Measurements from ENCODE around the gene TMEM178B.

TMEM178B gene

DNA sequence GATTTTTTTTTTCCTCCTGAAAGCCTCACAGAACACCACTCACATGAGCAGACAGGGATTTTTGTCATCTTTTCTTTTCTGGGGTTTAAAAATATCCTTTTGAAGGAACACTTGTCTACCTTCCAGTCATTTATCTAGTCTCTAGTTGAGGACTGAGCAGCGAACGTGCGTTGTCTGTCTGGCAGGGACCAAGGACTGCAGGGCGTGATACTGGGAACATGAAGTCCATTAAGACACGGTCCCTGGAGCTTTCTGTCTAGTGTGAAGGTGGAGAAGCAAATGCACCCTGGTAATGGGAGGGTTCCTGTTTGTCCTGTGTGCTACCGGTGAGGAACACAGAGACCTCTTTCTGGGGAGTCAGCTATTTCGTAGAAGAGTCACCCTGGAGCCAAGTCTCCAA is 207.4 kb downstream of the TMEM178B start:
- Histone ChIP-seq H3K27me3 (ENCODE audit: control insufficient read depth, low read length) (no peaks in the 10 kb centered on the region), H3F3A (ENCODE audit: control insufficient read depth, insufficient read depth) (no peaks in the 10 kb centered on the region), H3K4me3 (ENCODE audit: low read length) (no peak overlapping the region), H3K27ac (ENCODE audit: low read depth, low read length) (no peak overlapping the region), H3K9me2 (replicated peaks; ENCODE audit: control insufficient read depth, low read length) (no peaks in the 10 kb centered on the region), H3K4me2 (ENCODE audit: low read length) (no peak overlapping the region), H3K4me1 (ENCODE audit: control insufficient read depth, low read length) (no peaks in the 10 kb centered on the region), H3K9me3 (ENCODE audit: control insufficient read depth, insufficient read depth, low read length) (no peaks in the 10 kb centered on the region), H3K36me3 (ENCODE audit: control insufficient read depth, low read length) (no peaks in the 10 kb centered on the region), H3K79me2 (ENCODE audit: control insufficient read depth, low read length) (no peaks in the 10 kb centered on the region), H4K20me1 (ENCODE audit: control insufficient read depth, insufficient read depth, low read depth, low read length) (no peaks in the 10 kb centered on the region)
- TF ChIP-seq CTCF (IDR thresholded peaks at IDR 0.05; ENCODE audit: low read depth, low read length, poor library complexity, severe bottlenecking) (no peak), EZH2phosphoT487 (IDR thresholded peaks at IDR 0.05; ENCODE audit: borderline replicate concordance, low read length) (no peak)

DNA sequence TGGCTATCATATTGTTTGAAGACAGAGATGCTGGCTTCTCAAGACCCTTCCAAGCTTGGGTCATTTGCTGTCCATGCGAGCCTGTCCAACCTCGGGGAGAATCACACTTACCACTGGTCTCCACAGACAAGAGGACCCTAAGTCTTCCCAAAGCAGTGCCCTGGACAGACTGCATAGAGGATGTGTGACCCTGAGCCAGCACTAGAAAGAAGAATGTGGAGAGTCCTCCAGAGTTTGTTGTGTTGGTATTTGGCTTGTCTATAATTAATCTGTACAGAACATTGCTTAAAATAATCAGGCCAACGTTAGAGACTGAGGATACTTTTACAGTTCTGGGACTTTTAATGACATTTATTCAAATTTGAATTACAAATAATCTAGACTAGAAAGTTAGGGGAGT is 212.7 kb downstream of the TMEM178B start:
- no peaks in the 10 kb centered on the region for H3K9me3 ChIP-seq (ENCODE audit: control insufficient read depth, insufficient read depth, low read length)
- H3K79me2 ChIP-seq (ENCODE audit: control insufficient read depth, low read length), result no peaks in the 10 kb centered on the region
- no peaks in the 10 kb centered on the region for H3K36me3 ChIP-seq (ENCODE audit: control insufficient read depth, low read length)
- no peaks in the 10 kb centered on the region for H3F3A ChIP-seq (ENCODE audit: control insufficient read depth, insufficient read depth)
- 0 out of 2 replicates have a peak, but pooled peaks cover 3% of the 10 kb centered on the region for H3K27me3 ChIP-seq (ENCODE audit: control insufficient read depth, low read length)
- H3K9me2 ChIP-seq (replicated peaks; ENCODE audit: control insufficient read depth, low read length), result no peaks in the 10 kb centered on the region
- H3K27ac ChIP-seq (ENCODE audit: low read depth, low read length), result no peak overlapping the region
- H4K20me1 ChIP-seq (ENCODE audit: control insufficient read depth, insufficient read depth, low read depth, low read length), result no peaks in the 10 kb centered on the region
- peaks cover 6% of the 10 kb centered on the region for H3K4me1 ChIP-seq (ENCODE audit: control insufficient read depth, low read length)
- TF ChIP-seq EZH2phosphoT487 (IDR thresholded peaks at IDR 0.05; ENCODE audit: borderline replicate concordance, low read length) (no peak), CTCF (IDR thresholded peaks at IDR 0.05; ENCODE audit: low read depth, low read length, poor library complexity, severe bottlenecking) (no peak)
- no peak overlapping the region for H3K4me2 ChIP-seq (ENCODE audit: low read length)
- no peak overlapping the region for H3K4me3 ChIP-seq (ENCODE audit: low read length)

GRCh38 chr7:141287936-141288335 is 214.1 kb downstream of the TMEM178B start:
- no peak for TF ChIP-seq CTCF (IDR thresholded peaks at IDR 0.05; ENCODE audit: low read depth, low read length, poor library complexity, severe bottlenecking)
- no peak for TF ChIP-seq EZH2phosphoT487 (IDR thresholded peaks at IDR 0.05; ENCODE audit: borderline replicate concordance, low read length)
- no peaks in the 10 kb centered on the region for H3F3A ChIP-seq (ENCODE audit: control insufficient read depth, insufficient read depth)
- H3K27ac ChIP-seq (ENCODE audit: low read depth, low read length), result no peak overlapping the region
- no peaks in the 10 kb centered on the region for H3K9me2 ChIP-seq (replicated peaks; ENCODE audit: control insufficient read depth, low read length)
- H3K27me3 ChIP-seq (ENCODE audit: control insufficient read depth, low read length), result 0 out of 2 replicates have a peak, but pooled peaks cover 3% of the 10 kb centered on the region
- H3K36me3 ChIP-seq (ENCODE audit: control insufficient read depth, low read length), result no peaks in the 10 kb centered on the region
- no peaks in the 10 kb centered on the region for H4K20me1 ChIP-seq (ENCODE audit: control insufficient read depth, insufficient read depth, low read depth, low read length)
- no peak overlapping the region for H3K4me3 ChIP-seq (ENCODE audit: low read length)
- H3K4me1 ChIP-seq (ENCODE audit: control insufficient read depth, low read length), result peaks cover 6% of the 10 kb centered on the region
- H3K4me2 ChIP-seq (ENCODE audit: low read length), result no peak overlapping the region
- H3K79me2 ChIP-seq (ENCODE audit: control insufficient read depth, low read length), result no peaks in the 10 kb centered on the region
- no peaks in the 10 kb centered on the region for H3K9me3 ChIP-seq (ENCODE audit: control insufficient read depth, insufficient read depth, low read length)

Data from DOHH2 (cell line).